GM06990 (cell line): ENCODE measurements around the gene CLTA.

Experiments
- DNase-seq: peaks from one replicate; pipeline ENCODE4 v3.0.0-alpha.2; 2011; ENCODE audit not compliant: insufficient read length; ENCODE audit errors: extremely low read depth
- H3K27me3 ChIP-seq: replicated peaks from 2 replicates; pipeline ENCODE4 v1.6.0; 2011; ENCODE audit warnings: low read length; ENCODE audit not compliant: control insufficient read depth, insufficient read depth
- H3K36me3 ChIP-seq: 2 replicates; pipeline ENCODE4 v1.5.1; 2011; ENCODE audit warnings: low read length; ENCODE audit not compliant: control insufficient read depth, insufficient read depth
- H3K4me3 ChIP-seq: replicated peaks from 2 replicates; pipeline ENCODE4 v1.5.1; 2011; ENCODE audit warnings: low read depth, mild to moderate bottlenecking, control low read depth, low read length
- TF ChIP-seq, protein P1 (sequence below): IDR thresholded peaks from 2 replicates; pipeline ENCODE4 v1.5.1; 2011; ENCODE audit warnings: low read length, control low read depth, mild to moderate bottlenecking, inconsistent platforms; ENCODE audit not compliant: insufficient read depth, poor library complexity, severe bottlenecking

Gene CLTA

DNA sequence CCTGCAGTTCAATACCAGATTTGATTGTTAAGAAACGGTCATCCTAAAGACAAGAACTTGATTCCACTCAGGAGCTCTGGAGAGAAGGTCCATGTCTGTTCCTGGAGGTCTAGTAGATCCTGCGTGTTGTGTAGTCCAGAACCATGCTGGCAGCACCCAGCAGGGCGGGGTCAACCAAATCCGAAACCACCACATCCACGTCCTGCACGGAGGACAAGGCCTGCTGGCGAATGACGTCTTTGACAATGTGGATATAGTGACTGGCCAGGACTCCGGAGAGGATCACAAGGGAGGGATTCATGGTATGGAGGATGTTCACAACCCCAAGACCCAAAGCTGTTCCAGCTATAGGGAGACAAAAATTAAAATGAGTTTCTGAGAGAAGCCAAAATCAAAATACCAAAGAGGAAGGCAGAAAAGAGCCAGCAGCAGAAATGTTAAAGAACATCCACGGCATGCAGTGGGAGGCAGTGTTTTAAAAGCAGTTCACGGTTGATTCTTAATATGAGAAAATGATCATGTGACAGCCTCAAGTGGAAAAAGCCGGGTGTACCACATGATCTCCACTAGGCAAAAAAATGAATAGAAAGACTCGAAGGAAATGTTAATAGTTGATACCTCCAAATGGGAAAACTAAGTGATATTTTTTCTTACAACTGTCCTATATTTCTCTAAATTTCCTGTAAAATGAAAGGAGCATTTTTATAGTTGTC is 26.7 kb downstream of the CLTA start:
- TF ChIP-seq, protein P1, sequence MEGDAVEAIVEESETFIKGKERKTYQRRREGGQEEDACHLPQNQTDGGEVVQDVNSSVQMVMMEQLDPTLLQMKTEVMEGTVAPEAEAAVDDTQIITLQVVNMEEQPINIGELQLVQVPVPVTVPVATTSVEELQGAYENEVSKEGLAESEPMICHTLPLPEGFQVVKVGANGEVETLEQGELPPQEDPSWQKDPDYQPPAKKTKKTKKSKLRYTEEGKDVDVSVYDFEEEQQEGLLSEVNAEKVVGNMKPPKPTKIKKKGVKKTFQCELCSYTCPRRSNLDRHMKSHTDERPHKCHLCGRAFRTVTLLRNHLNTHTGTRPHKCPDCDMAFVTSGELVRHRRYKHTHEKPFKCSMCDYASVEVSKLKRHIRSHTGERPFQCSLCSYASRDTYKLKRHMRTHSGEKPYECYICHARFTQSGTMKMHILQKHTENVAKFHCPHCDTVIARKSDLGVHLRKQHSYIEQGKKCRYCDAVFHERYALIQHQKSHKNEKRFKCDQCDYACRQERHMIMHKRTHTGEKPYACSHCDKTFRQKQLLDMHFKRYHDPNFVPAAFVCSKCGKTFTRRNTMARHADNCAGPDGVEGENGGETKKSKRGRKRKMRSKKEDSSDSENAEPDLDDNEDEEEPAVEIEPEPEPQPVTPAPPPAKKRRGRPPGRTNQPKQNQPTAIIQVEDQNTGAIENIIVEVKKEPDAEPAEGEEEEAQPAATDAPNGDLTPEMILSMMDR: no peak
- no peaks in the 10 kb centered on the region for H3K27me3 ChIP-seq
- no peak overlapping the region for H3K4me3 ChIP-seq
- peaks cover 35% of the 10 kb centered on the region for H3K36me3 ChIP-seq
- no peak for DNase-seq

DNA sequence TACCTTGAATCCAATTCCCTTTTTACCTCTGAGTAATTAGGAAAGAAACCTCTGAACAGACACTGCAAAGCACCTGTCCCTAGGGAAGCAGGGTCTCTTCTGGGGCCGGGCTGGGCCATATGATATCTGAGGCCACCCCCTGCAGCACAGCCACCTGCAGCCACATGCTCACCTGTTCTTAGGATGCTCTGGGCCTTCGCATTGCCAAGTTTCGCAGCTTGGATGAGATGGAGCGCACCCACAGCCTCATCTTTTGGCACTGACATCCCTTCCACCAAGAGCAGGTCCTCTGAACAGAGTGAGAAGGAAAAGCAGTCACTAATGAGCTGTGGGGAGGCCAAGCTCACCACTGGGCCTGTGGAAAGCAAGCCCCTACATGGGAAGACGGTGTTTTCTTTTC is 27.3 kb downstream of the CLTA start:
- TF ChIP-seq, protein P1: no peak
- H3K27me3 ChIP-seq: no peaks in the 10 kb centered on the region
- H3K4me3 ChIP-seq: no peak overlapping the region
- DNase-seq: no peak
- H3K36me3 ChIP-seq: peaks cover 39% of the 10 kb centered on the region

DNA sequence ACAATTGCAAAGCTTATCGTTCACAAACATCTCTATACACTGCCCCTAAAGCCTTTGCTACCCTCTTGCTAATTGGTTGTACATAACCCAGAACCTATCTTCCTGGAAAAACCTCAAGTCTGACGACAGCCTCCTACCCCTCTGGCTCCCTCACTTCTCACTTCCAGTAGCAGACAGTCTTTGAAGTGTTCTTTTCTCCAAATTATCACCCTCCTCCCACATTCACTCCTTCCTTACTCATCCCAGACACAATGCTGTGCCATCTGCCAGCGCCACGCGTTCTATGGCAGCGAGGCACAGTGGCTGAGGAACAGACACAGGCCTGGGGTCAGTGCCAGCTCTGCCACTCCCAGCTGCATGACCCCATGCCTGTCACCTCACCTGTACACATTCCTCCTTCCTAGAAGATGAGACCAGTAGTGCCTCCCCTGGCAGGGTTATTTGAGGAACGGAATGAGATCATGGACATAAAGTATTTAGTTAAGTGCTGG is 27.7 kb downstream of the CLTA start:
- DNase-seq: no peak
- Histone ChIP-seq H3K4me3 (no peak overlapping the region), H3K27me3 (no peaks in the 10 kb centered on the region), H3K36me3 (peaks cover 38% of the 10 kb centered on the region)
- TF ChIP-seq, protein P1: no peak

DNA sequence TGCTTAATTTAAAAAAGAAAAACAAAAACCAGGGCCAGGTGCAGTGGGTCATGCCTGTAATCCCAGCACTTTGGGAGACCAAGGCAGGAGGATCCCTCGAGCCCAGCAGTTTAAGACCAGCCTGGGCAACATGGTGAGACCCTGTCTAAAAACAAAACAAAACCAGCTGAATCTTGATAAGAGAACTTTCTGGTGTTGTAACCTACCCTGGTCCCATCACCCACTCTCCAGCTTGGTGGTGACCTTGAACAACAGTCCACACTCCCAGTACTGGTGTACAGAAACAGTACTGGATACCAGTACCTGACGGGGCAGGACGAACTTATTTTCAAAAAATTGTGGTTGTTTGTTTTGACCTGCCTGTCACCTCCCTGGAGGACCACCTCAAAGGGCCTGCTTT is 30.9 kb downstream of the CLTA start:
- Histone ChIP-seq H3K27me3 (no peaks in the 10 kb centered on the region), H3K36me3 (peaks cover 33% of the 10 kb centered on the region), H3K4me3 (no peak overlapping the region)
- TF ChIP-seq, protein P1: no peak
- no peak for DNase-seq

DNA sequence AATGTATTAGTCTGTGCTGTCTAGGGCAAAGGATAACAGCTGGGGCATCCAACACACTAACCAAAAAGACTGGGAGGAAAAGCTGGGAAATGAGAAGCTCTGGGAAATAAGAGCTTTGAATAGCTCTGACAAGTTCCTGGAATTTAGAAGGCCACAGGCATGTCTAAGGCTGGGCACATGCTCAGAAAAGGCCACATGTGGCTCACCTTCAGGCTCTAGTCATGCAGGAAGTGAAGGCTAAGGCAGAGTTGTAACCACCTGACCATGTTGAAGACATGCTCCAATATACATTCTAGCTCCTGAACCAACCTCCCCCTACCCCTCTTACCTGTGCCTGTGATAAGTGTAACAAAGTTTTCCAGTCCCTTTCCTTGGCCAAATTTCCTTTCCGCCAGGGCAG is 31.7 kb downstream of the CLTA start:
- DNase-seq: no peak
- TF ChIP-seq, protein P1: no peak
- Histone ChIP-seq H3K27me3 (no peaks in the 10 kb centered on the region), H3K36me3 (peaks cover 30% of the 10 kb centered on the region), H3K4me3 (no peak overlapping the region)
